HT-29 (cell line): ENCODE data around the gene POLRMT. TPM values are rescaled to one million over a fixed set of nuclear protein-coding genes. Genes with fewer than 3 reads are reported as not detected.
"Not testable (repeated sequence)": the region's sequence is repeated elsewhere in the genome, so short reads cannot be mapped to it uniquely, and the experiment has no call there.

Experiments
- DNase-seq: peaks from one replicate; pipeline ENCODE4 v3.0.0-alpha.2; 2015; ENCODE audit warnings: low spot score
- total RNA-seq: library from RNA; depleted of rRNA; stranded (reverse); fragments of >200 nt; shearing (Covaris generic); gene quantifications from 2 replicates; pipeline ENCODE4 v1.2.3, GENCODE V29; 2014

The POLRMT gene
- total RNA-seq, 1 experiment from 2014 or later: 89.6 TPM

- no peak for DNase-seq
Measured at GRCh38 chr19:628168-628567, 5.2 kb downstream of the POLRMT start.

GRCh38 chr19:626566-626965 lies 6.8 kb downstream of the POLRMT start:
- not testable (repeated sequence) for DNase-seq

GRCh38 chr19:625257-625656 lies 8.1 kb downstream of the POLRMT start:
- DNase-seq: no peak

GRCh38 chr19:624433-625109 lies 8.8 kb downstream of the POLRMT start:
- no peak for DNase-seq

- peak; percentile 24 for DNase-seq
Measured at GRCh38 chr19:623974-624373, 9.4 kb downstream of the POLRMT start.

GRCh38 chr19:623175-623916 lies 10.0 kb downstream of the POLRMT start:
- no peak for DNase-seq

GRCh38 chr19:622666-623065 lies 10.7 kb downstream of the POLRMT start:
- no peak for DNase-seq

GRCh38 chr19:621819-622218 lies 11.5 kb downstream of the POLRMT start:
- no peak for DNase-seq

- DNase-seq: not testable (repeated sequence)
Measured at GRCh38 chr19:621191-621590, 12.1 kb downstream of the POLRMT start.

GRCh38 chr19:620166-620862 lies 13.0 kb downstream of the POLRMT start:
- DNase-seq: no peak

GRCh38 chr19:619286-620002 lies 13.9 kb downstream of the POLRMT start:
- DNase-seq: no peak

GRCh38 chr19:618674-619285 lies 14.6 kb downstream of the POLRMT start:
- no peak for DNase-seq

- no peak for DNase-seq
Measured at GRCh38 chr19:618247-618619, 15.1 kb downstream of the POLRMT start.

- no peak for DNase-seq
Measured at GRCh38 chr19:617551-618246, 15.6 kb downstream of the POLRMT start.

- DNase-seq: peak; percentile 49
Measured at GRCh38 chr19:616747-617526, 16.4 kb downstream of the POLRMT start.

- DNase-seq: no peak
Measured at GRCh38 chr19:616062-616700, 17.2 kb downstream of the POLRMT start.

- peak; percentile 38 for DNase-seq
Measured at GRCh38 chr19:615619-616018, 17.7 kb downstream of the POLRMT start.

GRCh38 chr19:613732-614567 lies 19.4 kb downstream of the POLRMT start:
- DNase-seq: no peak

GRCh38 chr19:612941-613340 lies 20.4 kb downstream of the POLRMT start:
- no peak for DNase-seq
